ENCODE measurements around the gene RGS17.
"Not testable (repeated sequence)": the region's sequence is repeated elsewhere in the genome, so short reads cannot be mapped to it uniquely, and the experiment has no call there.

Gene RGS17

DNA sequence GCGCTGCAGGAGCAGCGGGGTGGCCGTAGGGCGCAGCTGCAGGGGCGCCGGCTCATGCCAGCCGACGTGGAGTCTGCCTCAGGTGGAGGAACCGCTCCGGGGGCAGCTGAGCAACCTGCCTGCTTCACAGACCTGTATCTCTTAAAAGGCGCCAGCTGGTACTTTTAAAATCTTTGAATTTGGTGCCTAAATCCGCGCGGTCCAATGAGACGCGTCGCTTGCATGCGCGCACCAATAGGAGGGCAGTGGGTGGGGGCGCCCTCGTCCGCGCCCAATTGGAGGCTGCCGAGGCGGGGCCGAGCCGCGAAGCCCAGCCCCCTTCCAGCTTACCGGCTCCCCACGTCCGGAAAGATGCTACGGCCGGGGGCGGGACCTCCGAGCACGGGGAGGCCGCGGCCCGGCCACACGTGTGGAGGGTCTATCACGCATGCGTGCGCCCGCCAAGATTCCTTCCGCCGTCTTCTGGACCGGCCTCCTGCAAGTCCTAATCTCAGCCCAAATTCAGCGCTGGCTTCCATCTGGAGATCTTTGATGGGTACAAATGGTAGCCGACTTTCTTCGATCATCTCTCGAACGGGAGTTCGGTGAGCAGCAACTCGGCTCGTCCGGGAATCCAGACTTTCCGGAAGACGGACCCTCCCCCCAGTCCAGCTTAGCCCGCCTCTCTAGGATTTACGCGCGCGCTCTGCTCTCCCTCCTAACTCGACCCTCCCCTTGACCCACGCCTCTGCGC lies 148.0 kb downstream of the RGS17 start, which contains the start of gene FBXO5:
TSS of gene FBXO5 (minus strand) at position 138 of the 733 bp plus-strand sequence. CDS start at position 56, 82 bp downstream.
- peak; percentile 93 for DNase-seq

DNA sequence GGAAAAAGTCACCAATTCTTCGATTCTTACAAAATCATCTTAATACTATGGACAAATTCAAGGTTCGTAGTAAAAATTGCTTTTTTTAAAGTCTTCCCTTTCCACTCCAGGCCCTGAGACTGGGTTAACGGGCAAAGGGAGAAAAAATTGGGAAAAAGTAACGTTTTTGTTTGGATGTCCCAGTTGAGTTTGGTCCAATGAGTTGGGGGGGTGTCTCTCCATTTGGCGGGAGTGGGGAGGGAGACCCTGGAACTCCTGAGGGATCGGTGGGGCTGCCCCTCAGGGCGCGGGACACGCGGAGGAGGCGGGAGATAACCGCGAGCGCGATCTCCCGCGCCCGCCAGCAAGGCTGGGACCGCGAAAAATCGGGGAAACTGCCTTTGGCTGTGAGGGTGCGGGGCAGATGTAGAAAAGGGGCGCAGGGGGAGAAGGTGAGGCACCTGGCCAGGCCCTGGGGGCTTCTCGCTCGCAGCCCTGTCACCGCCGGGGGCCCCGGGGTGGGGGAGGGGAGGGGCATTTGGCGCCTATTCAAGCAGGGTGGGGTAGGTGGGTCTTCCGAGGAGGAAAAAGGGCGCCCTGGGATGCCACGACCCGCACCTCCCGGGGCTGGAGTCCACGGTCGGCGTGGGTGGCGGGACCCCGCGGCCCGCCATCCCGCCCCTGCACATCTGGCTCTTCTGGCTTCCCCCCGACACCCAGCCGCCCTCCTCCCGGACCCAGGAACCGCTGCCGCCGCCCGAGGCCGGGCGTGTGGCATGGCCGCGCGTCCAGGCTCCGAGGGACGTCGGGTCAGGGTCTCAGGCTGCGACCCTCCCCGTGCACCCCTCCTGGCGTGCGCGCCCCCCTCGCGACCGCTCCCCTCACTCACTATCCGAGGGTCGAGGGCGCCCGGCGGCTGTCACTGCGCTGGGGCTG lies 148.8 kb downstream of the RGS17 start:
- DNase-seq: no peak

DNA sequence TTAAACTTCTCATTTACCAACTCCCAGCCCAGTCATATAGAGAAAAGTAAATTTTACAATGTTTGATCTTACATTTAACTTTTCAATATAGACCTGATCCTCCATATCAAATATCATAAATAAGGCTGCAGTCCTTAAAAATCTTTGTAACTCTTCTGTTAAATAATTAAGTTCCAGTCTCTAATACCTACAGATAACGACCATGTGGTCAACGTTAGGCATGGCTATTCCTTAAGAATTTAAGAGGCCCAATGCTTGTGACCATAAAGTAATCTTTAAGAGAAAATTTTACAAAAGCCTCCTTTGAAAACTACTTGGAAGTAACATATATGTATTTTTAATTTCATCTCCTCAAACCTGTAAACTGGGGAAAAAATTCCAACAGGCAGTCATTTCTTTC lies 149.9 kb downstream of the RGS17 start:
- DNase-seq: no peak

DNA sequence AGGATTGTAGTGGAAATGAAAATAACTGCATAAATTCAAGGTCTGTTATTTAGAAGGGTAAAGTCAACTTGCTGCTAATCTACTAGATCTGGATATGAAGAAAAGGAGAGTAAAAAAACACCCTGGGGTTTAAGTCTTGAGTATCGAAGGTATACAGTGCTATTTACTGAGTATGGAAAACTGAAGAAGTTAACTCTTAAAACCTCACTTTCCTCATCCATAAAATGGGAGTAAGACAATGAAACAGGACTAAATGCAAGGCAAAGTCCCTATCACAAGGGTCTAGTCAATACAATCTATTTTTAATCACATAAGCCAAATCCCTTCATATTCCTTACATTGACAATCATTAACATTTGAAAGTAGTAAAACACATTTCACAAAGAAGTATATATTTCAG lies 150.4 kb downstream of the RGS17 start:
- no peak for DNase-seq

DNA sequence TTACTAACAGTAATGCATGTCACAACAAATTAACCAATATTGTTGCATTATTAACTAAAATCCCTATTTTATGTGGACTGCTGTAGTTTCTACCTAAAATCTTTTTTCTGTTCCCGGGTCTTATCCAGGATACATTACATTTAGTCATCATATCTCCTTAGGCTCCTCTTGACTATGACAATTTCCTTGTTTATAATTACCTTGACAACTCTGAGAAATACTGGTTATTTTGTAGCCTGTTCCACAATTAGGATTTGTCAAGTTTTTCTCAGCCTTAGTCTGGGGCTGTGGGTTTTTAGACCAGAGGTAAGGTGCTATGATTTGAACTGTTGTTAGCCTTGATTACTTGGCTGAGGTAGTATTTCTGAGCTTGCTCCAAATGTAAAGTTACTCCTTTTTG lies 152.0 kb downstream of the RGS17 start:
- DNase-seq: no peak

DNA sequence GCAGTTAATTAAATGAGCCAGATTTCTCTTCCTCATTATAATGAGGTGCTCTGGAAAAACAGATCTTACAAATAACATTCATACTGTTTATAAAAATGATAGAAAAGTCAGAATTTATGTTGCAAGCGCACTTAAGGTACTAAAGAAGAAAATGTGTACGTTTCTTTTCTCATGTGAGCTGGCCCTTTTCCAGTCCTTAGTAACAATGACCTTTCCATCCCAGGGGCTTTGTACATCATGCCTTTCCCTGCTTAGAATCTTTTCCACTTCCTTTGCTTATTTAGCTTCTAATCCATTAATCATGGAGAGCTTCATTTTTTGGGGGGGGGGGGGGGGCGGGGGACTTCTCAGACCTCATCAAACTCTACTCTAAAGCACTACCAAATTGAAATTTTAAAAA lies 153.0 kb downstream of the RGS17 start:
- DNase-seq: no peak

DNA sequence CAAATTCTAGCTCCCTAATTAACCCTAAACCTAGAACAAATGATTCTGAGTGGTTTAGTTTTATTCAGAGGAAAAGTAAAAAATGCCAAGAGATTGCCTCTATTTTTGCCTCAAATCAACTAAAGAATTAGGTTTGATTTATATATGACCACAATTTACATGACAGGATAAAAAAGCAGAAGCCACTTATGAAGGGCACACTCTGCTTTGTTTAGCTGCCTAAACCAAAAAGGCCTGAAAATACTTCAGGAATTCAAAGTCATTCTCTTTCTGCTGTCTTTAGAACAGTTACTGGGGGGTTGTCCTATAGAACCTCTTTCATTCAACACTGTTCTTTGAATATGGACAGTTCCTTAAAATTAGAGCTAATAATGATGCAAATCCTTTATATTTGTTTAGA lies 153.5 kb downstream of the RGS17 start:
- DNase-seq: no peak

DNA sequence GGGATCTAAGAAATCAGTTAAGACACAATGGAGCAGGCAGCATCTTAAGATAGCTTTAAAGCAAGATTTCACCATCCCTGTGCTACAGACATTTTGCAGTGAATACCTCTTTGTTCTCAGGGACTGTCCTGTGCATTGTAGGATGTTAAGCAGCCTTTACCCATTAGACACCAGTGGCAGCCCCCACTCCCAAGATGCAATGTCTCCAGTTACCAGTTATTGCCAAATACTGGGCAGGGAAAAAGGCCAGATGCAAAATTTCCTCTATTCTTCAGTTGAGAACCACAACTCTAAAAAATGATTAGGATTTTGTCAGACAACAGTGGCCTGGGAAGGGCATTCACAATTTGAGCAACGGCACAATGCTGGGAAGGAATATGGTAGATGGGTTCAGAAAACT lies 154.3 kb downstream of the RGS17 start:
- DNase-seq: no peak

DNA sequence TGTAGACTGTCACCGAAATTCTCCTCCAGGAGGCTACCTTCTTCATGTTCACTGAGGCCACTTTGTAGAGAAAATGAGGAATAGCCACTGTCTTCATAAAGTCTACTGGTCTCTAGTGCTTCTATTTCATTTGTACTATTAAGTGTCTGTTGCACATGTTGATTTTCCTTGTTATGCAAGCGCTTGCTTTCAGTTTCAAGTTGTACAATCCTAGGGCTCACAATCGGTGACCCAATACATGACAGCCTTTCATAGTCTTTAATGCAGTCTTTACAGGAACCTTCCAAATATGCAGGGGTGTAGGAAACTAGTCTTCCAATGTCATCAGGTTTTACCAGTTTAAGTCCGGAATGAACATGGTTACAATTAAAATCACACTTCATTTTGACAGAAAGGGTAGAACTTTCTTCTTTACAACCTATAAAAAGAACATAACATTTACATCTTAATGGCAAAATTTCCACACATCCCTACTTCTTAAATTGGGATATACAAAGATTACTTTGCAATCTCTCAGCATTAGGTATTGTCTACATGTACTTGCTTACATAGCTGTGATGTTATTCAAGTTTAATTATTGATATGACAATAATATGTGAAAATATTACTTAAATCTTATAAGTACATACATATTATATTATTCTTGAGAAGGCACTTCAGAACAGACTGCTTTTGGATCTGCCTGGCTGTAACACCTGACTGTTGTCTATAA lies 155.7 kb downstream of the RGS17 start:
- DNase-seq: no peak

DNA sequence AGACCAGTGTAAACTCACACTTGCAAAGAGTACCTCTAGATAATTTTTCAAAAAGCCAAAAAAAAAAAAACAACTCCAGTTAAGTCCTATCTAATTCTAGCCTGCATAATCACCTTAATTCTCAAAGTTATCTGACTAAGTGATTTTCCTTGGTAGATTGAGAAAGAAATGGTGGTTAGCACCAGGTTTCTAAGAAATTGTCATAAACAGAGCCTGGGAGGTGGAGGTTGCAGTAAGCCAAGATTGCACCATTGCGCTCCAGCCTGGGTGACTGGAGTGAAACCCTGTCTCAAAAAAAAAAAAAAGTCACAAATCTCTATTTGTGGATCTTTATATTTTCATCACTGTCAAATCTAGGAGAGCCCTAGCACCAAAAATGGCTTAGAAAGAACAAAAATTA lies 157.2 kb downstream of the RGS17 start:
- no peak for DNase-seq

DNA sequence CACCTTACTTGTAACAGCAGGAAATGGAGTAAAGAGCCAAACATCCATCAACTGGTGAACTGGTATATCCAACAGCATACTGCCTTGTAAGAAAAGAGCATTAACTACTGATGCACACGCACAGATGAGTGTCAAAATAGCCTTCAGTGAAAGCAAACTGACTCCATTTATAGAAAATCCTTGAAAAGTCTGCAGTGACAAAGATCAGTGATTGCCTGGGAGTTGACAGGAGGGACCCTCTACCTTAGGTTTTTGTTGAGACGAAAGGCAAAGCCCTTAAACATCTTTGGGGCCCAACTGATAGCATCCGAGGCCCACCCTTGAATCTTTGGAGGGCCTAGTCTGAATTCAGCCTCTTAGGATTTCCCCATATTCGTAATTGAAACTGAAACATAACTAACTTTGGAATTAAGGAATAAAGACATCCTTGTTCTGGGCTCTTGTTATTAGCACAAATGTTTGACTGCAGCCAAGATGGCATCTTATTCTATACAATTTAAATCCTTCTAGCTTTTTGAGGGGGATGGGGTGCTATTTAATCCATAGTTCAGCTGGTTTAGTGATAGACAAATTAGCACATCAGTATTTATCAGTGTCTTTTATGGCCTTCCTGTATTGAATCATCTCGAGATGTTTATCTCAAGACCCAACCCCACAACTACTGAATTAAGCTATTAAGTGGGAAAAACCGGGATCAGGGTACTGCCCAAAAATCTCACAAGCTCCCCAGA lies 161.2 kb downstream of the RGS17 start:
- DNase-seq: no peak

DNA sequence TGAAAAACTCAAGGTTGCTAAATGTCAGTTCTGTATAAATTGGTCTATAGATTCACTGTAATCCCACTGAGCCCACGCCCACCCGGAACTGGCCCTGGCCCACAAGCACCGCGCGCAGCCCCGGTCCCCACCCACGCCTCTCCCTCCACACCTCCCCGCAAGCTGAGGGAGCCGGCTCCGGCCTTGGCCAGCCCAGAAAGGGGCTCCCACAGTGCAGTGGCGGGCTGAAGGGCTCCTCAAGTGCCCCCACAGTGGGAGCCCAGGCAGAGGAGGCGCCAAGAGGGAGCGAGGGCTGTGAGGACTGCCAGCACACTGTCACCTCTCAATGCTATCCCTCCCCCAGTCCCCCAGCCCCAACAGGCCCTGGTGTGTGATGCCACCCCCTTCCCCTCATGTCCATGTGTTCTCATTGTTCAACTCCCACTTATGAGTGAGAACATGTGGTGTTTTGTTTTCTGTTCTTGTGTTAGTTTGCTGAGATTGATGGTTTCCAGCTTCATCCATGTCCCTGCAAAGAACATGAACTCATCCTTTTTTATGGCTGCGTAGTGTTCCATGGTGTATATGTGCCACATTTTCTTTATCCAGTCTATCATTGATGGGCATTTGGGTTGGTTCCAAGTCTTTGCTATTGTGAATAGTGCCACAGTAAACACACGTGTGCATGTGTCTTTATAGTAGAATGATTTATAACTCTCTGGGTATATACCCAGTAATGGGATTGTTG lies 164.8 kb downstream of the RGS17 start:
- not testable (repeated sequence) for DNase-seq

DNA sequence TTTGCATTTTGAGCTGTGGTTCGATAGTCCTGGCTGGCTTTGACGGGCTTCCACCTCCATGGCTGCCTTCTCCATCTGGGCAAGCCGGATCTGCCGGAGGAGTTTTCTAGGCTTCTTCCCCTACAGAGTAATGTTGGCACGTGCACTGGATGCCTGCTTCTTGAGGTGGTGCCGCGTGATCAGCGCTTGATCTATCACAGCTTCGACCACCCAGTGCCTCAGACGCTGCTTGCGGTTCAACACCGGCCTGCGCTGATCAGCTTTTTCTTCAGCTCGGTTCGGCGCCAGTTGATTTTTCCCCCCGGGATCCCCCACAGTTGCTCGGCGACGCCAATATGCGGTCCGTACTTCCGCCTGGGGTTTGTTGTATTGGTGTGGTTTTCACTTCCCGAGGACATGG lies 171.7 kb downstream of the RGS17 start:
- no peak for DNase-seq

DNA sequence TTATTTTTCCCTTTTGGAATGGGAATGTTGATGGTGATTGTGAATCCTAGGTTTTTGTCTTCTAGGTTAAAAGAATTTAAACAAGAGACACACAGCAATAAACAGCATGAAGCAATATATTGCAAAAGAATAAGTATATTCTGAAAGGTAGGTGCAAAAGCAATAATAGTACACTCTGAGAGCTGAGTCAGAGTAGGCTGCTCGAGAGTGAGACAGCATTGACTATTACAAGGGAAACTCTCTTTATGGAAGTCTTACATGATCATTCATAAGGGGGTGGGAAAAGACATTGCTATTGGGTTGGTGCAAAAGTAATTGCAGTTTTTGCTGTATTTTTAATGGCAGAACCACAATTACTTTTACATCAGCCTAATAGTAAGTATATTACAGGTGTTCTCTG lies 173.3 kb downstream of the RGS17 start:
- DNase-seq: no peak

All from NCI-H1048 (cell line).